HG03378 (cell line): Measurements from ENCODE around the gene C1orf50.
"Not testable (repeated sequence)": the region's sequence is repeated elsewhere in the genome, so short reads cannot be mapped to it uniquely, and the experiment has no call there.

ENCODE experiments used
- ATAC-seq: cut with Tn5 transposase; IDR thresholded peaks from one replicate; pipeline ENCODE4 v1.9.1; 2021; ENCODE audit warnings: mild to moderate bottlenecking, moderate library complexity; ENCODE audit not compliant: unreplicated experiment

Gene C1orf50

DNA sequence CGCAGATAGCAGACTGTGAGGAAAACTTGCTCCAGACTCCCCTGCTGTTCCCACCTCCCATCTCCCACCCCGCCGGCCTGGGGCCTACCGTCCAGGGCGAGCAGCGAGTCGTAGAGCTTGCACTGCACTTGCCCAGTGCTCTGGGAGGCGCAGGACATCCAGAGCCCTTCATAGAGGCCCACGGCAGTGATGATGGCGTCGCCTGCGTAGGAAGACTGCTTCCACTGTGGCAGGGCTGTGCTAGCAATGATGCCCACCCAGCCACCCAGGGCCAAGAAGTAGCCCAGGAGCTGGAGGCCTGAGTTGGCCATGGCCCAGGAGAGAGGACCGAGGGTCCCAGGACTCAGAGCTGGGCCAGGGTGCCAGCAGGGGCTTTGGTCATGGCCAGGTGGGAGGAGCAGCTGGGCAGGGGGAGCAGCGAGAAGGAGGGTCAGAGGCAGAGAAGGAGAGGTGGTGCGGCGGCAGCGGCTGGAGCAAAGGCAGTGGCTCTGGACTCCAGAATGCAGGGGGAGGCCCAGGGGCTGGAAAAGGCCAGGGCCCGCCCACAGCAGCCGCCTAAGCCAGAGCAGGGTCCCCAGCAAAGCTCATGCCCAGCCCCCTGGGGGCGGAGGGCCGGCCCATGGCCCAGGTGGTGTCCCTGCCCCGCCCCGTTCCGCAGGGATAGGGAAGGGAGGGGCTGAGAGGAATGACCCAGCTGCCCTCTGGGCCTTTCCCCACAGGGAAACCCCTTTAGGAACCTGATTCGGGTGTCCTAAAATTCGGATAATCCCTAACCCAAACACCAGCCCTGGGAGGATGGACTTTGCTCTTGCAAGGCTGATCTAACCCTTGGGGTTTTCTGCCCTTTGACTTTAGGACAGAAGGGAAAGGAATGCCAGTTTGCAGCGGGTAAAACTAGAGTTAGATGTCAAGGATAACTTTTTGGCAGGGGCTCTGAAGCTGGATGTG is 27.0 kb upstream of the C1orf50 start, which contains the start of gene CLDN19:
TSS of gene CLDN19 (minus strand) at position 484 of the 948 bp plus-strand sequence. CDS start at position 311, 173 bp downstream.
- no peak for ATAC-seq

DNA sequence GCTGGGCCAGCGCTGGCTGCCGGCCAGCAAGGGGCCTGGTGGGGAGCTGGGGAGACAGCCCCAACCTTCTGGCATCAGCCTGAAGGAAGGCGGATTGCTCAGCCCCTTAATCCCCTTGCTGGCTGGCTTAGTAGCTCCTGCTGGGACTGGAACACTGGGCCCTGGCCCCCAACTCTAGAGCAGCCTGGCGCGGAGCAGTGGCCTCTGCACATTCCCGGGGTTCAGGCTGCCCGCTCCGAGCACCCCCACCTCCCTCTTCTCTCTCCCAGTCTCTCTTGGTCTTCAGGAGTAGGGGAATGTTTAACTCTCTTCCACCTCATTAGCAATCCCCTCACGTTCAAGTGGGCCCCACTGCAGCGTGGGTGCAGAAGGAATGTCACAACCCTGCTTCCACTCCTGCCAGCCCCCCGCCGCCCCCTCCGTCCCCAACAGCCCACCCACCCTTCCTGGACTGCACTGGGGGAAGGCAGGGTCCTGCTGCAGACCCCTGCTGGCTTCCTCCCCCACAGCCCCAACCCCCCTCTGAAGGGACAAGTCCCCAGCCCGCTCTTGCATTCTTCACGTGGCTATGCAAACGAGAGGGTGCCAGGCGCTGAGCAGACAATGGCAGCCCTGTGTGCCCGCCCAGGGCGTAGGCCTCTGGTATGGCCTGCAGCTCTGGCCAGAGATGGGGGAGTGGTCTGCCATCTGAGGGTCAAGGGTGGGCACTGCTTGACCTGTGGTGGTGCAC is 26.0 kb upstream of the C1orf50 start:
- ATAC-seq: no peak

DNA sequence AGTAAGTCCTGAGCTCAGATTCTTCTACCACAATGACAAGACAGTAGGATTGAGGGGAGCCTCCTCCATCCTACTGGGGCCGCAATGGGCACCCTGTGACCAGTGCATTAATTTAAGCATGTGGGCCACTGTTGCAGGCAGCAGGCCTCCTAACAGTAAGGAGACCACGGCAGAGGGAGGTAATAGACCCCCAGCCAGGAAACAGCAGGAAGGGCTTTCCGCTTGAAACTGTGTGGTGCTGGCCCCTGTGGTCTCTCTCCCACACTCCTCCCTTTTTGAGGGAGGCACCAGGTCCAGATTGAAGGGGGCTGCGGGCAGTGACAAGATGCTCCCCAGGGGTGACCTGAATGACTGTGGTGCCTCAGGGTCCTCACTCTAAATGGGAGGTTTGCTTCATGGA is 25.3 kb upstream of the C1orf50 start:
- no peak for ATAC-seq

DNA sequence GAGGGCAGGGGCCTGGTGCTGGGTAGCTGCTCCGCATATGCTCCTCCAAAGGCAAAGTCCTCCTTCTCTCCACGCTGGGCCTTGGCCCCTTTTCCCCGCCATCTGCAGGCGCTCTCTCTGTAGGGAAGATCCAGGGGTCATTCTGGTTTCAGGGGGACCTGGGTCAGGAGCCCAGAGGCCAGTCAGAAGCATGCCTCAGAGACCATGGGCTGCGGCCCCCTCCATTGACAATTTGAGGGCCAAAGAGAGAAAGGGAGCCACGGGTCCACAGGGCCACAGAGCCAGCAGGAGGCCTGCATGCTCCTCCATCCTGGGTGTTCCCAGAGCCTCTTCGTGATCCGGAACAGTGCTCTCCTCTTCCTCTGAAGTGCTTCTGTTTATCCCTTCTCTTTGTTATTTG is 24.9 kb upstream of the C1orf50 start:
- ATAC-seq: no peak

DNA sequence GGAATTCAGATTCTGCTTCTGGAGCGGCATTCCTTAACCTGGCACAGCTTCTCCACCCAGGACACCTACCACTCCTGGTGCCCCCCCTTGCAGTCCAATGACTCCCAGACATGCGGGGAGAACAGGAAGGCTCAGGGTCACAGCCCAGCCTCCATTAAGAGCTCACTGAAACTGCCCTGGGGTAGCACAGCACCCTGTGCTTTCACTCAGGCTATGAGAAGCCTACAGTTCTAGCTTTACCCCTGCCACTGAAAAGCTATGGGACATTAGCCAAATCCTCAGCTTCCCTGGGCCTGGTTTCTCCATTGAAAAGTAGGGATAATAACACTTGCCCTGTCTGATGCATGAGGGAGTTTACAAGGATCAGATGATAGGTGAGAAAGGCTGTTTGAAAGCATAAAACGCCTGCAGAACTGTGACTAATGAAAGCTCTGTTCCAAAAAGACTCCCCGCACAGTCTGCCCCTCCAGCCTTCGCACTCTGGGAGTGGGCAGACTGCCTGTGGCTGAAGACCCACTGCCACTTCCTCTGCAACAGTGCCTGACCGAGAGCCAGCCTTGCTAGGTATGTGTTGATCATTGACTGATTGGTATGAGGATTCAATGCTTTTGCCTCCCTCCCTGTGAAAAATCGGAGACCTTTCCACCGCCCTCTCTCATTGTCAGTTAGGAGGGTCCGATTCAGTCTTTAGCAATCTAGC is 24.3 kb upstream of the C1orf50 start:
- no peak for ATAC-seq

DNA sequence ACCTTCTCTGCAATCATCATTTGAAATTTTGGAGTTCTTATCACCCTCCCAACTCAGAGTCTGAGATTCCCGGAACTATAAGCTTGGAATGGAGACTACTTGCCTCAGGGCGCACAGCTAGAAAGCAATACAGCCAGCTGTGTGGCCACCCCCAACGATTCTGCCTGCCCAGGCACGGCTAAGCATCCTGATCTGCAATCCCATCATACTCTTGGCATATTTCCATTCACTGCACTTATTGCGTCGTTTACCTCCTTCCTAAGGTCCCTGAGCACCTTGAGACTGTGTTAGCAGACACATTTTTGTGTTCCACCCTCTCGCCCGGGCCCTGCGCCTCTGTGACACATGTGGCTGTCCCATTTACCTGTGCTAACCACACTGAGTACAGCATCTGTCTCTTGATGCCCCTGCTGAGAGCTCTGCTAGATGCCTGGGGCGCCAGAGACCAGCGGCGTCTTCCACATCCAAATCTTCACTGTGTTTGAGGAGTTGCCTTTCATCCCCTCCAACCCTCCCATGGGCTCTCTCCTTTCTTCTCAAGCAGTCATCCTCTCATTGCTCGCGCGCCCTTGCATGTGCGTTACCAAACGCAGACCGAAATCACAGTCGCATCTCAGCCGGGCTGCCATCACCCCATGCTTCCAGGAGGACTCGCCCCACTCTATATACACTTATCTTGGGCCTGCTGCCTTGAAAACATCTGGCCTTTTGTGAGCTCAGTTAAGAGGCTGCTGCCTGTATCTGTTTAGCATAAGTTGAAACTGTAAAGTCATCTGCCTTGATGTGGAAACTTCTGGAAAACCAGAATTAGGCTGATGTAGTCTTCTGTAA is 23.5 kb upstream of the C1orf50 start:
- ATAC-seq: no peak

DNA sequence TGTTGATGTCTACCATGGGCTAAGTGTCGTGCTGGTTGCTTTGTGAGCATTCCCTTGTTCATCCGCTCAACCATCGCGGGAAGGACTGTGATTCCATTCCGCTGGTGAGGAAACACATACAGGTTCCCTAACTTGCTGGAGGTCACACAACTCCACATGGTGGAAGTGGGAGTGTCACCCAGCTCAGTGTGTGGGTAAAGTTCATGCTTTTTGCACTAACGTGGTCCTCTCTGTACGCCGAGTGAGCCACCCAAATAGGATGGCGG is 23.0 kb upstream of the C1orf50 start:
- no peak for ATAC-seq

DNA sequence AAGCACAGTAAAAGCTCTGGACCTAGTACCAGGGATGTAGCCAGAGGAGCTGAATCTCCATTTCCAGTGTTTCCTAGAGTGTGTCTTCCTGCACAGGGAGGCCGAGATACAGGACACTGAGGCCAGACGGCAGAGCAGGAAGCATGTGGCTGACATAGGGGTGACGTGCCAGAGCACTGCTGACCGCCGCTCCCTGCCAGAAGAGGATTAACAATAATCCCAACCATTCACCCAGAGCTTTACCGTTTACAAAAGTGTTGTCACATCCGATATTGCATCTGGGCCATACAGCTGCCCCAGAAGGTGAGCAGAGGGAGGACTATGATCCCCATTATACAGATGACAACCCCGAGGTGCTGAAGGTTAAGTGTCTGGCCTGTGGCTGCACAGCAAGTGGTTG is 21.2 kb upstream of the C1orf50 start:
- no peak for ATAC-seq

DNA sequence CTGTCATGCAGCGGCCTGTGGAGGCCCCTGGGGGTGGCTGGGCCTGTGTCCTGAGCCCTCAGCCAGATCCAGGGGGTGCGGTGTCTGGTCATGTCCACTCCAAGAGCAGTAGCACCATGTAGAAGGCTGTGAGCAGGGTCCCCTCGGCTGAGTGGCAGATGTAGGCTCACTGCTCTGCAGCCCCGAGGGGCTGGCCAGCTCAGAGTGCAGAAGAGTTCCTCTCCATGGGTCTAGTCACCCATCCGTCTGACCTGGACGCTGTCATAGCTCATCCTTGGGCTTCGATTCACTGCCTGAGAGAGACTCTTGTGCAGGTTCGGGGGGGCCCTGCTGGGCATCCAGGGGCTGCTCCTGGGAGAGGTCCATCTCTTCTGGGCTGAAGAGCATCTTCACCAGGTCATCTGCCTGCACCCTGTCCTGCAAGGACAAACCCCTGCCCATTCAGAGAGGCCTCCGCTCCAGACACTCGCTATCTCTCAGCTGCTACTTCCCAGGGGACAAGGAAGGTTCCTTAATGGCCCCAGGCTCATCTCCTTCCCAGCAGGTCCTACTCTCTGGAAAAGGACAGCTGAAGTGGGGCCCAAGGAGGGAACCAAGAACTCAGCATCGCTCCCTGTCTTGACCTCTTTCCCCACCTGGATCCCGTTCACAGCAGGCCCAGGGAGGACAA is 20.5 kb upstream of the C1orf50 start:
- no peak for ATAC-seq

DNA sequence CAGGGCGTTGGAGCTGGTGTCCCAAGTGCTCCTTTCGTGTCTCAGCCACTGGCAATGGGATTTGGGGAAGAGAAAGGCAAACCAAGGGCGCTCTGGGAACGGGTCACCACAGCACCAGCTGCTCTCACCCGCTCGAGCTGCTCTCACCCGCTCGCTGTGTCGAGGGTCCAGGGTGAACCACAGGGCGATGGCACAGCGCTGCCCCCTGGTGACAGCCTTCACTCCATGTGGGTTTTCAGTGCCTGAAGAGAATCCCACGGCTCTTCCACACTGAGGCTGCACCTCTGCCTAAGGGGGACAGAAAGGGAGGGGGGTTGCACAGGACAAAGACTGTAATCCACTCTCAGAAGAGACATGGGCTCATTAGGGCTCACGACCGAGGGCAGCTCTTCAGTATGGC is 19.9 kb upstream of the C1orf50 start:
- ATAC-seq: no peak

DNA sequence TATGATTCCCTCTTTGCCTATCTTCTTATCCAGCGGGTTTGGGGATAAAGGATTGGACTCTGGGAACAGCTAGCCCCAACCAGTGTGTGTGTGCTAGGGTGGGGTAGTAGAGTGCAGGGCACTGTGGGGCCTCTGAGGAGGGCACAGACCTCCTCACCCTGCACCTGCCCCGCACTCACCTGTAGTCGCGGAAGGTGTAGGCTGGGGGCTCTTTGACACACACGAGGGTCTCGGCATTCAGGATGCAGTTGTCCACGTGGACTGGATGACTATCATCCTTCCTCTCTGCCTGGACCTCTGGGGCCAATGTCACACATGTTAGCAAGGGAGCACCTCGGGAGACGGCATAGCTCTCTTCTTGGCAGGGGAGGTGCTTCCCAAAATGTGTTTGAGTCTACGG is 19.0 kb upstream of the C1orf50 start:
- ATAC-seq: no peak

DNA sequence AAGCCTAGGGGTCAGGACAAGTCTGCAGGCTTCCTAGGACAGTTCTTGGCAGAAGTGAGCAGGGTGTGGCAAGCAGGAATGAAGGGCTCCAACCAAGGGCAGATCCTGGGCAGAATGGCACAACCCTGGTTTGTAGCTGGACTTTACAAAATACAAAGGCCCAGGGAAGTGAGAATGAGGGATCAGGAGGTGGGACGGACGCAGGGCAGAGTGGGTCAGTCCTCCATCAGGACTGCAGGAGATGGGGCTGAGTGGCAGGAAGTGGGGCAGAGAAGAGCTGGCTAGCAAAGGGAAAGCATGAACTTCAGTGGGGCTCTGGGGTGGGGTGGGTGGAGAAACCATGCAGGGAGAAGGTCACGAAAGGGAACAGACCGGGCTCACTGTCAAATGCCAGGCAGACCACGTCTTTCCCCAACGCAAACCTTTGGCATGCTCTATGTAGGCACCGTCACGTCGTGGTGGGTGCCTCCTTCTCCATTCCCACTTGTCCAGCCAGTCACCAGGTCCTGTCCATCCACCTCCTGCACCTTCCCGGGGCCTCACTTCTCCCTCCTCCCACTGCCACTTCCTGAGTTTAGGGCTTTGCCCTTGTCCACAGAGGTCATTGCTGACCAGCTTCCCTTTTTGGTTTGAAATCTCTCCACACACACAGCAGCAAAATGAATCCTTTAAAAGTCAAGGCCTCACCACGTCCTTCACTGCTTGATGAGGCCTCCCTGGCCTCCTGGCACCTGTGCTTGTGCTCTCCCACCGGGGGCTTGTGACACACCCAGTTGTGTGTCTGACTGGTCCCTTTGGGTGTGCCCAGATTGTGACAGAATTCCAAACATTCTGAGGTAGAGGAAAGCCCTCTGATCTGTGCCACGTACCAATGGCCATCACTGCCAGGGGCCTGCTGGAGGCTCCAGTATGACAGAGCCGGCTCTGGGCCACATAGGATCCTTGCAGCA is 18.3 kb upstream of the C1orf50 start:
- no peak for ATAC-seq

DNA sequence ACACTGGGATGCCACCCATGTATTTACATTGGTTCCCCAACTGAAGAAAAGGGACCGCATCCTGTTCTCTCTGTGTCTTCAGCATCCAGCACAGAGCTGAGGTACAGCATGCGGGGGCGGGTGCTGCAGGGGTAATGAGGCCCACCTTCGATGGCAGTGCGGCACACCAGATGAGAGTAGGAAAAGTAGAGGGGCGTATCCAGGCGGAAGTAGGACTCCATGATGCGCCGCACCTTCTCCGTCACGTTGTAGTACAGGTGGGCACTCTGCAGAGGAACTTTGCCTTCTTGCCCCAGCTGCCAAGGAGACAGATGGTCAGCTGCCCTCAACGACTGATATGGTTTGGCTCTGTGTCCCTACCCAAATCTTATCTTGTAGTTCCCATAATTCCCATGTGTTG is 17.0 kb upstream of the C1orf50 start:
- no peak for ATAC-seq

DNA sequence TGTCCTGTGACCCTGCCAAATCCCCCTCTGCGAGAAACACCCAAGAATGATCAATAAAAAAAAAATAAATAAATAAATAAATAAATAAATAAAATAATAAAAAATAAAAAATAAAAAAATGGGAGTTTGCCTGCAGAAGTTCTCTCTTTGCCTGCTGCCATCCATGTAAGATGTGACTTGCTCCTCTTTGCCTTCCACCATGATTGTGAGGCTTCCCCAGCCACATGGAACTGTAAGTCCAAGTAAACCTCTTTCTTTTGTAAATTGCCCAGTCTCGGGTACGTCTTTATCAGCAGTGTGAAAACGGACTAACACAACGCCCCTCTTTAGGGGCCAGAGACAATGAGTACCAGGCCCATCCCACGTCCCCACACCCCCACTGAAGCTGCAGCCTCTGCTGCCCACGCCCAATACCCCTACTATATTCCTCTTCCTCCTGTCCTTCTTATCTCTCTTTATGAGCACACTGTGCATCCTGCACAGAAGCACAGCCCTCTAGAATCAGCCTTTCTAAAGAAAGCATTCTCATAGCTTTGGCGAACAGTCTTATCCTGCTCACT is 15.5 kb upstream of the C1orf50 start:
- ATAC-seq: not testable (repeated sequence)

DNA sequence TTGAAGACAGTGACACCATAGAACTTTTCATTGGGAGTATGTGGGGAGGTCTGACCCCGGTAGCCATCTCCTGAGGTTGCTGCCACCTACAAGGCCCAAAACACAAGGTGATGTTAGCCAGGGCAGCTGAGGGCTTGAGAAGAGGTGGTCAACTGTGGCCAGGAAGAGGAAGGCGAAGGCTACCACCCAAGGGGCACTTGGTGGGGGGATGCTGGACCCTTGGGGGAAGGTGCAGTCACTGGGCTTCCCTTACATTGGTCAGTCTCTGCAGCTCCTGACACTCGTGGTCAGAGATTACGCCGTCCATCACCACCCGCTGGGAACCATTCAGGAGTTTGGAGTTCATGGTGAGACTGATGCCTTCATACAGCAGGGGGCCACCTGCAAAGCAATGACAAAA is 14.8 kb upstream of the C1orf50 start:
- ATAC-seq: no peak

DNA sequence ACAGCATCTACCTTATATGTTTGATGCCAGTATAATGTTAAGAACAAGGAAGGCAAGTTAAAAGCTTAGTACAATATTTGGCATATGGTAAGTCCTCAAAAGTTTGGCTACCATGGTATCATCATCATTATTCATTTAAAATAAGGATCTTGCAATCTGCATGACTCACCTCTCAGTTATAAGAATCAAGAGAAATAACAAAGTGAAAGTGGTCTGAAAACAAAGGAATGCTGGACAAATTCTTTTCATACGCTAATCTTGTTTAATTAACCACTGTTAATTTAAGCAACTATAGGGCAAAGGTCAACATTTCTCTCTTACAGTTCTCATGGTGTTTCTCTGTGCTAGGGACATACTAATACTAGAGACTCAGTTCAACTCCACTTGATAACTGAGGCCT is 14.0 kb upstream of the C1orf50 start:
- no peak for ATAC-seq

DNA sequence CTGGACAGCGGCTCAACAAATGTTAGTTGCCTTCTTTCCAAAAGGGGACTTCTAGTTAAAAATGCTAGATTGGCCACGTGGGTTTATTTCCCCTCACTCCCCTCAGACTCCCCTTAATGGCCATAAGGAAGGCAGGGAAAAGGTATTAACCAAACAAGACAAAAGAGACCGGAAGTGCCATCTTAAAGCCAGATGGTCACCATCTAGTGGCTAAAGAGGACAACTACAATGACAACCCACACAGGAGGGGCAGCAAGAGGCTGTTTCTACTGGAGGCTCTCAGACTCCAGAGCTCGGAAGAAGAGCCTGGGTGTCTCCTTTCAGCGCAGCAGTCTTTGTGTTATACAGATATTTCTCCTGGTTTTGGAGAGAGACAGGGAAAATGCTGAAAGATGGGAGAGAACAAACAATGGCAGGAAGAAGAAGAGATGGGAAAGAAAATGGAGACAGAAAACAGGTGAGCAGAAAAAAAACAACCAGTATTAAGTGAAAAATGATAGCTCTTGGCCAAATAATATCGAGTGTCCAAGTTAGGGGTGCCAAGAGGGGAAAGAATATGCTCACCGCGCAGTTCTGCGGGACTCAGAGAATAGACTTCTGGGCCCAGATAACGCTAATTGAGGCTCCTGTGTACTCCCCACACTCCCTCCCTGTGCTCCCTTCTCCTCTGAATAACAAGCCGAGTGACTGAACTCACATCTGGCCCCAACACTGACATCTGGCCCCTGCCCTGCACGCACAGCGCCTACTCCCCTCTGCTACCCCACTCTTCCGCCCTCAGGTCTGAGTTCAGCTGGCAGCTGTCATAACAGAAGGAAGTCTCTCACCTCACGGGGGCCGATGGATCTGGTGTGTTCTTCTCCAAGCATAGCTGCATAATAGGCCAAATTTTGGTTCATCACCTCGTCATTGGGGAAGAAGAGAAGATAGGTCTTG is 9.8 kb upstream of the C1orf50 start:
- no peak for ATAC-seq

DNA sequence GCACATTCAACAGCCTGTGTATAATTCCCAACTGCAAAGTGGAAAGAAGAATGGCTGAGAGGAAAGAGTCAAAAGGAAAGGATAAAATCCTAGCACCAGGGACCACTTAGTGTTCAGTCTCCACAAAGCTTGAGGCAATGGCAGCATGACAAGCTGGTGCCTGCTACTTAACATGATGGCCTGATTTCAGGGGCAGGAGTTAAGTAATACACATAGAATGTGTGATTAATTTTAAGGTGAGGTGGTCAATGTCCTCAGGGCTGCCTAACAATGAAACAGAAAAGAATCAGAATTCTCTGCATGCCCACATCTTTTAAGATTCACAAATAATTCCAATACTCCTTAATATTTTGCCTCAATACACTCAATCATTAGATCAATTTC is 9.2 kb upstream of the C1orf50 start:
- no peak for ATAC-seq
